ENCODE results near the gene ROR1.

DNA sequence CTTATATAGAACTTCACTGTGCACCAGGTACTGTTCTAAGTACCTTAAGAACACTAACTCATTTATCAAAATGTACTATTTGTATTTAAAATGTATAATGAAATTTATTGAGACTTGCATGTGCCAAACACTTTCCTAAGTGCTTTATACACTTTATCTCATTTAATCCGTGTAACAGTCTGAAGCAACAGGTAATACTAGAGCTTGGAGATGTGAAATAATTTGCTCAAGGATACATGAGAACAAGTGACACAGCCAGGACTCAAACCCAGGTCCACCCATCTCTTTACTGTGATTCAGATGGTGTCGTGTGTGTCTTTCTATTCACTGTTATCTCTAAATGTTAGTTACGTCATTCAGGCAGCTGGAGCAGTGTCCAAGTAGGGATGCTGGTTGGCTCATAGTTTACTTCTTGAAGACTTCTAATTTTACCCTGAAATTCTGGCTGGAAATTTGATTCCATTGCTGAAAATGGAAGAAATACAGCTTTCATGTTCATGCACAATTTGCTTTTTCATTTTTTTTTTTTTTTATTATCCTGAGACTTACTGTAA, 259.9 kb downstream of the ROR1 start:
- no peak for TF ChIP-seq POLR2A (IDR thresholded peaks at IDR 0.05; ENCODE audit: extremely low read depth, insufficient read length)
- TF ChIP-seq, protein P1, sequence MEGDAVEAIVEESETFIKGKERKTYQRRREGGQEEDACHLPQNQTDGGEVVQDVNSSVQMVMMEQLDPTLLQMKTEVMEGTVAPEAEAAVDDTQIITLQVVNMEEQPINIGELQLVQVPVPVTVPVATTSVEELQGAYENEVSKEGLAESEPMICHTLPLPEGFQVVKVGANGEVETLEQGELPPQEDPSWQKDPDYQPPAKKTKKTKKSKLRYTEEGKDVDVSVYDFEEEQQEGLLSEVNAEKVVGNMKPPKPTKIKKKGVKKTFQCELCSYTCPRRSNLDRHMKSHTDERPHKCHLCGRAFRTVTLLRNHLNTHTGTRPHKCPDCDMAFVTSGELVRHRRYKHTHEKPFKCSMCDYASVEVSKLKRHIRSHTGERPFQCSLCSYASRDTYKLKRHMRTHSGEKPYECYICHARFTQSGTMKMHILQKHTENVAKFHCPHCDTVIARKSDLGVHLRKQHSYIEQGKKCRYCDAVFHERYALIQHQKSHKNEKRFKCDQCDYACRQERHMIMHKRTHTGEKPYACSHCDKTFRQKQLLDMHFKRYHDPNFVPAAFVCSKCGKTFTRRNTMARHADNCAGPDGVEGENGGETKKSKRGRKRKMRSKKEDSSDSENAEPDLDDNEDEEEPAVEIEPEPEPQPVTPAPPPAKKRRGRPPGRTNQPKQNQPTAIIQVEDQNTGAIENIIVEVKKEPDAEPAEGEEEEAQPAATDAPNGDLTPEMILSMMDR (IDR thresholded peaks at IDR 0.05; ENCODE audit: low read depth, low read length), result no peak
